Measurements from ENCODE around the gene PAGE1. TPM values are rescaled to one million over a fixed set of nuclear protein-coding genes. Genes with fewer than 3 reads are reported as not detected.
"Not testable (repeated sequence)": the region's sequence is repeated elsewhere in the genome, so short reads cannot be mapped to it uniquely, and the experiment has no call there.

PAGE1 gene
- total RNA-seq, 1 experiment from 2014 or later = not detected

DNA sequence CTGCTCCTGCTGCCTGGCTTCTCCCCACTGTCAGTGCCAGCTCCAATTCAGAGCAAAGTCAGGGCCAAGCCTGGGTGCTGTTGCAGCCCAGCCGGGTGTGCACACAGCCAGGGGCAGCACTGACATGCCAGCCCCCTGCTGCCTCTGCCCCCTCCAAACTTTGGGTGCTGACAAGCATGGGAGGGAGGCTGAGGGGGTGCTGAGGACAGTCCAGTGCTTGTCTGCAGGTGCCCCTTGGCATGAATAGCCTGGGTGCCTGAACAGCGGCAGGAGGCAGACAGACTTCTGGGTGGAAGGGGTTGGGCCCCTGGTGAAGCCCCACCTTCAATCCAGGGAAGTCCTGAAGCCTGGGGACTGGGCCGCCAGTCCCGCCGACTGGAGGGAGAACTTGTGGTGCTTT is 31.2 kb upstream of the PAGE1 start (continued):
- TF ChIP-seq NR1H2 (CRISPR knock-in tag; IDR thresholded peaks at IDR 0.05) (no peak), FOXP1 (CRISPR knock-in tag; IDR thresholded peaks at IDR 0.05; ENCODE audit: borderline replicate concordance) (no peak), NFATC4 (CRISPR knock-in tag; IDR thresholded peaks at IDR 0.05) (no peak), ZNF423 (CRISPR knock-in tag; IDR thresholded peaks at IDR 0.05) (no peak), CREM (CRISPR knock-in tag; IDR thresholded peaks at IDR 0.05) (no peak)
- TF ChIP-seq, protein P1, sequence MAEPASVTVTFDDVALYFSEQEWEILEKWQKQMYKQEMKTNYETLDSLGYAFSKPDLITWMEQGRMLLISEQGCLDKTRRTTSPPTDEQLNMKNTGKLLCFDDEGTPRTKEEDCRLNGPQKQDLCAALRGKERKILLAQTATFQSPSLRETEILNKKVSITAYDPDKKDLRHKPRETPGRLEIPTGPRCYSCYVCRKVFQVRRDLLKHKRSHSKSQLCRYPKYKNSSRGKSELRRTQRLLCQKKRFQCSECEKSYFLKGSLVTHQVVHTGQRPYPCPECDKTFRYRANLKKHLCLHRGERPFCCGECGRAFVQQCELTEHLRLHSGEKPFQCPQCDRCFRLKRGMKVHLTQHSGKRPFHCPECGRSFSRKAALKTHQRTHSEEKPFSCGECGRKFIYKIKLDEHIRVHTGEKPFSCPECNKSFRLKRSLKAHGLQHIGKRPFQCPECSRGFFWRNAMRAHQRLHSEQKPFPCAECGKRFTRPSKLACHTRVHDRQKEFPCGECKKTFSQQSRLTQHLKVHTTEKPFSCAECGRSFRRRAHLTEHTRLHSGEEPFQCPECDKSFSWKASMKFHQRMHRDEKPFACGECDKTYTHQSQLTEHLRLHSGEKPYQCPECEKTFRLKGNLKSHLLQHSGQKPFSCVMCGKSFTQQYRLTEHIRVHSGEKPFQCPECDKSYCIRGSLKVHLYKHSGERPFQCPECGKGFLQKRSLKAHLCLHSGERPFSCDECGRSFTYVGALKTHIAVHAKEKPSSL (CRISPR knock-in tag; conservative IDR thresholded peaks at IDR 0.05) = no peak
- TF ChIP-seq, protein P2, sequence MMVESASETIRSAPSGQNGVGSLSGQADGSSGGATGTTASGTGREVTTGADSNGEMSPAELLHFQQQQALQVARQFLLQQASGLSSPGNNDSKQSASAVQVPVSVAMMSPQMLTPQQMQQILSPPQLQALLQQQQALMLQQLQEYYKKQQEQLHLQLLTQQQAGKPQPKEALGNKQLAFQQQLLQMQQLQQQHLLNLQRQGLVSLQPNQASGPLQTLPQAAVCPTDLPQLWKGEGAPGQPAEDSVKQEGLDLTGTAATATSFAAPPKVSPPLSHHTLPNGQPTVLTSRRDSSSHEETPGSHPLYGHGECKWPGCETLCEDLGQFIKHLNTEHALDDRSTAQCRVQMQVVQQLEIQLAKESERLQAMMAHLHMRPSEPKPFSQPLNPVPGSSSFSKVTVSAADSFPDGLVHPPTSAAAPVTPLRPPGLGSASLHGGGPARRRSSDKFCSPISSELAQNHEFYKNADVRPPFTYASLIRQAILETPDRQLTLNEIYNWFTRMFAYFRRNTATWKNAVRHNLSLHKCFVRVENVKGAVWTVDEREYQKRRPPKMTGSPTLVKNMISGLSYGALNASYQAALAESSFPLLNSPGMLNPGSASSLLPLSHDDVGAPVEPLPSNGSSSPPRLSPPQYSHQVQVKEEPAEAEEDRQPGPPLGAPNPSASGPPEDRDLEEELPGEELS (CRISPR knock-in tag; IDR thresholded peaks at IDR 0.05) = no peak
- TF ChIP-seq, protein P3, sequence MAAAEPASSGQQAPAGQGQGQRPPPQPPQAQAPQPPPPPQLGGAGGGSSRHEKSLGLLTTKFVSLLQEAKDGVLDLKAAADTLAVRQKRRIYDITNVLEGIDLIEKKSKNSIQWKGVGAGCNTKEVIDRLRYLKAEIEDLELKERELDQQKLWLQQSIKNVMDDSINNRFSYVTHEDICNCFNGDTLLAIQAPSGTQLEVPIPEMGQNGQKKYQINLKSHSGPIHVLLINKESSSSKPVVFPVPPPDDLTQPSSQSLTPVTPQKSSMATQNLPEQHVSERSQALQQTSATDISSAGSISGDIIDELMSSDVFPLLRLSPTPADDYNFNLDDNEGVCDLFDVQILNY (CRISPR knock-in tag; IDR thresholded peaks at IDR 0.05) = no peak

DNA sequence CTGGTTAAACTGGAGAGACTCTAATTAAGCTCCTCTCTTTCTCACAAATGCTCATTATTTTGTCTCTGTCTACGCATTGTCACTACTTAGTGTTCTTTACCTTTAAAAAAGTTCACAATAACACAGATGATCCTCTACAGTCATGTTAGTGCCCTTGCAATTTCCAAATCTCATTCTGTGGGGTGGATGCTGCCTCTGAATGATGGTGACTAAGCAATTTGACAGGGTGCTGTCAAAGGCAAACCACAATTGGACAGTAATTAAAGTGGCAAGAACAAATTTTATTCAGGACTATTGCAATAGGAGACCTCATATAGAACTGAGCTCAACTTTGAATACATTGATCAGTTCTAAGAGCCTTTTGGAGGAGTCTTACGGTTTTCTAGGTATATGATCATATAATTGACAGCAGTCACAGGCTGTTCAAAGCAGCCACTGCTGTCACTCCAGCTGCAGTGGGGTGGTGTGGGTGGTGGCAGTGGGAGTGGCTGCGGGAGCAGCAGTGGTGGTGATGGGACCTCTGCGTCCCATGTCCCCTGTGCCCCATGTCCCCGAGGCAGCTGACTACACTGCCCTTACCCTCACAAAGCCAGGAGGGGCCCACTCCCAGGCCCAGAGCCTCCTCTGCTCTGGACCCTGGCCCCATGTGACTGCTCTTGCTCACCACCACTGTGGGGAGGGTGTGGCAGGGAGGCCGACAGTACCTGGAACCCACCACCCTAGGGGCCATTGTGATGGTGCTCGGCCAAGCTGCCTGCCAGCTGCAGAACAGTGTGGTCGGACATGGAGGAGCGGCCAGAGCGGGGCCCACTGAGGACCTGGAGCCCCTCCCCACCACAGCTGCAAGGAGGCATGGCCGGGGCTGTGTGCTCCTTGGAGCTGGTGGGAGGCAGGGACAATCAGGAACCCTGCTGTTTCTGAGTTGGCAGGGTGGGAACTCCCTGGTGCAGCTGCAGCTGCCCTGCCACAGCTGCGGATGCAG is 30.4 kb upstream of the PAGE1 start:
- Mint-ChIP-seq H3K36me3 (peaks cover 6% of the 10 kb centered on the region; the same call in 1 of the 2 replicates), H3K27ac (no peak overlapping the region), H3K4me1 (peaks cover 18% of the 10 kb centered on the region), H3K4me3 (no peak overlapping the region), H3K27me3 (ENCODE audit: low read depth) (no peaks in the 10 kb centered on the region), H3K9me3 (peaks cover 10% of the 10 kb centered on the region; the same call in 1 of the 2 replicates)
- CTCF ChIA-PET = no interaction called here
- no peak for TF ChIP-seq ZNF317 (CRISPR knock-in tag; IDR thresholded peaks at IDR 0.05; ENCODE audit: borderline replicate concordance, low read depth)
- no peak for ATAC-seq
- no peak for DNase-seq (ENCODE audit: low spot score)
- POLR2A ChIA-PET = no interaction called here

DNA sequence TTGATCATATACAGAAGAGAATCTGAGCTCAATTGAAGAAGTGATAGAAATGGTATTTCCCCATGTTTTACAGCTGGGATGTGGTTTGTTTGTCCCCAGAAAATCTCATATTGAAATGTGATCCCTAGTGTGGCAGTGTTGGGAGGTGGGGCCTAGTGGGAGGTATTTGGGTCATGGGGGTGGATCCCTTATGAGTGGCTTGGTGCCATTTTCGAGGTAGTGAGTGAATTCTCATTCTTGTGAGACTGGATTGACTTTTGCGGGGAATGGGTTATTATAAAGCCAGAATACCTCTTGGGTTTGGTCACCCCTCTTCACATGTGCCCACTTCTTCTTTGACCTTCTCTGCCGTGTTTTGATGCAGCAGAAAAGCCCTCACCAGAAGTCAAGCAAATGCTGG is 29.6 kb upstream of the PAGE1 start:
- no peak for TF ChIP-seq NR1H2 (CRISPR knock-in tag; IDR thresholded peaks at IDR 0.05)
- Mint-ChIP-seq H3K27me3 (ENCODE audit: low read depth) (no peaks in the 10 kb centered on the region), H3K36me3 (peaks cover 6% of the 10 kb centered on the region; the same call in 1 of the 2 replicates), H3K9me3 (peaks cover 11% of the 10 kb centered on the region; the same call in 1 of the 2 replicates), H3K27ac (no peak overlapping the region; the same call in 1 of the 2 replicates), H3K4me1 (peaks cover 26% of the 10 kb centered on the region), H3K4me3 (no peak overlapping the region)
- no peak for DNase-seq (ENCODE audit: low spot score)
- CTCF ChIA-PET = no interaction called here
- no peak for ATAC-seq
- POLR2A ChIA-PET = no interaction called here

DNA sequence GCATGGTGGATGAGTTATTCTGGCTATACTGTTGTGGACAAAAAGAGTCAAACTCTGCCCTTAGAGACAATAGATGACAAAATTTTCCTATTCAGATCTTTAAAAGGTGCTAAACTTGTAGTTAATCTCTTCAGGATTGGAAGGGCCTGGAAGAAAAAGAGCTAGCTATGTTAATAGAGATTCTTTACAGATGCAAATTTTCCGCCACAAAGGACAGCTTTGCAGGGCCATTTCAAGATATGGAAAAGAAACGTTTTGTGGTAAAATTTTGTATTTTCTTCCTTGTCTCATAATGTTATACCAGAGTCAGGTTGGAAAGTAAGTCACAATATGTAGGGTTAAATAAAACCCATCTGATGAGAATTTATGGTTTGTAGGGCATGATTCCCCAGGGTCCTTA is 24.3 kb upstream of the PAGE1 start:
- H3K36me3 Mint-ChIP-seq; H3K27me3 Mint-ChIP-seq (ENCODE audit: low read depth); DNase-seq (ENCODE audit: low spot score); ATAC-seq; POLR2A ChIA-PET; H3K4me3 Mint-ChIP-seq; CTCF ChIA-PET: not testable (repeated sequence)
- Mint-ChIP-seq H3K4me1 (peaks cover 33% of the 10 kb centered on the region), H3K9me3 (peaks cover 11% of the 10 kb centered on the region; the same call in 1 of the 2 replicates), H3K27ac (peak overlapping the region; percentile 82)

DNA sequence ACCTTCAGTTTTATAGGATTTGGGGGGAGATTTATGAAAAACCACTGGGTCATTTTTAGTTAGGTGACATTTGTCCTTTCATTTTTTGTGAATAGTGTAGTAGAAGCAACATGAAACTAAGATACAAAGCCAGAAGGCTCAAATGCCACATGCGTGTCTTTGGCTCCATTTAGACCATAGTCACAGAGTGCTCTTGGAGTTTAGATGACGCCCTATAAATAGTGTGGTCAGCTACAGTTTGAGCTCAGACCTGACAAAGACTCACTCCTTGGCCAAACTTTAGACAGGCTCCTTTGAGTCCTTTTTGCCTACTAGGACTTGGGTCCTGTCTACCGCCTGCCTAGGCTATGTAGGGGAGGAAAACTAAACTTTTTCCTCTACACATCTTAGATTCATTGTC is 16.8 kb upstream of the PAGE1 start:
- POLR2A ChIA-PET = no interaction called here
- Mint-ChIP-seq H3K4me1 (peaks cover 12% of the 10 kb centered on the region), H3K27me3 (ENCODE audit: low read depth) (no peaks in the 10 kb centered on the region), H3K36me3 (no peaks in the 10 kb centered on the region), H3K4me3 (no peak overlapping the region), H3K27ac (no peak overlapping the region), H3K9me3 (no peaks in the 10 kb centered on the region)
- no peak for DNase-seq (ENCODE audit: low spot score)
- CTCF ChIA-PET = no interaction called here
- ATAC-seq = no peak
- TF ChIP-seq, protein P4, sequence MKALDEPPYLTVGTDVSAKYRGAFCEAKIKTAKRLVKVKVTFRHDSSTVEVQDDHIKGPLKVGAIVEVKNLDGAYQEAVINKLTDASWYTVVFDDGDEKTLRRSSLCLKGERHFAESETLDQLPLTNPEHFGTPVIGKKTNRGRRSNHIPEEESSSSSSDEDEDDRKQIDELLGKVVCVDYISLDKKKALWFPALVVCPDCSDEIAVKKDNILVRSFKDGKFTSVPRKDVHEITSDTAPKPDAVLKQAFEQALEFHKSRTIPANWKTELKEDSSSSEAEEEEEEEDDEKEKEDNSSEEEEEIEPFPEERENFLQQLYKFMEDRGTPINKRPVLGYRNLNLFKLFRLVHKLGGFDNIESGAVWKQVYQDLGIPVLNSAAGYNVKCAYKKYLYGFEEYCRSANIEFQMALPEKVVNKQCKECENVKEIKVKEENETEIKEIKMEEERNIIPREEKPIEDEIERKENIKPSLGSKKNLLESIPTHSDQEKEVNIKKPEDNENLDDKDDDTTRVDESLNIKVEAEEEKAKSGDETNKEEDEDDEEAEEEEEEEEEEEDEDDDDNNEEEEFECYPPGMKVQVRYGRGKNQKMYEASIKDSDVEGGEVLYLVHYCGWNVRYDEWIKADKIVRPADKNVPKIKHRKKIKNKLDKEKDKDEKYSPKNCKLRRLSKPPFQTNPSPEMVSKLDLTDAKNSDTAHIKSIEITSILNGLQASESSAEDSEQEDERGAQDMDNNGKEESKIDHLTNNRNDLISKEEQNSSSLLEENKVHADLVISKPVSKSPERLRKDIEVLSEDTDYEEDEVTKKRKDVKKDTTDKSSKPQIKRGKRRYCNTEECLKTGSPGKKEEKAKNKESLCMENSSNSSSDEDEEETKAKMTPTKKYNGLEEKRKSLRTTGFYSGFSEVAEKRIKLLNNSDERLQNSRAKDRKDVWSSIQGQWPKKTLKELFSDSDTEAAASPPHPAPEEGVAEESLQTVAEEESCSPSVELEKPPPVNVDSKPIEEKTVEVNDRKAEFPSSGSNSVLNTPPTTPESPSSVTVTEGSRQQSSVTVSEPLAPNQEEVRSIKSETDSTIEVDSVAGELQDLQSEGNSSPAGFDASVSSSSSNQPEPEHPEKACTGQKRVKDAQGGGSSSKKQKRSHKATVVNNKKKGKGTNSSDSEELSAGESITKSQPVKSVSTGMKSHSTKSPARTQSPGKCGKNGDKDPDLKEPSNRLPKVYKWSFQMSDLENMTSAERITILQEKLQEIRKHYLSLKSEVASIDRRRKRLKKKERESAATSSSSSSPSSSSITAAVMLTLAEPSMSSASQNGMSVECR (CRISPR knock-in tag; IDR thresholded peaks at IDR 0.05; ENCODE audit: borderline replicate concordance) = no peak
- TF ChIP-seq, protein P1 (CRISPR knock-in tag; conservative IDR thresholded peaks at IDR 0.05) = no peak
